HepG2 (cell line): Measurements from ENCODE around the gene ALDH2. TPM values are rescaled to one million over a fixed set of nuclear protein-coding genes. Genes with fewer than 3 reads are reported as not detected.

Experiments
- CHD2 ChIP-seq: IDR thresholded peaks from 2 replicates; pipeline ENCODE4 v1.6.1; 2011; ENCODE audit warnings: low read depth, low read length, improper control_type of control experiment
- EHMT2 ChIP-seq: fragments of 200-600 bp; sonication (generic); IDR thresholded peaks from 2 replicates; pipeline ENCODE4 v1.7.0; 2017; ENCODE audit warnings: antibody characterized with exemption, low read depth, low read length, borderline replicate concordance
- GATAD2A ChIP-seq: IDR thresholded peaks from 2 replicates; pipeline ENCODE4 v1.6.1; 2016
- HCFC1 ChIP-seq: fragments of 150-350 bp; IDR thresholded peaks from 2 replicates; pipeline ENCODE4 v1.6.1; 2014; ENCODE audit warnings: low read depth, low read length
- KLF9 ChIP-seq: IDR thresholded peaks from 2 replicates; pipeline ENCODE4 v1.6.1; 2016; ENCODE audit warnings: low read depth
- NAIF1 ChIP-seq: sonication (generic); formaldehyde crosslinking; IDR thresholded peaks from 2 replicates; pipeline ENCODE4 v1.5.0; 2020; ENCODE audit warnings: mild to moderate bottlenecking, missing genetic modification reagents, borderline replicate concordance
- NCOA5 ChIP-seq: sonication (generic); formaldehyde crosslinking; IDR thresholded peaks from 2 replicates; pipeline ENCODE4 v1.4.0; 2020; ENCODE audit warnings: missing genetic modification reagents
- NFE2 ChIP-seq: sonication (generic); formaldehyde crosslinking; IDR thresholded peaks from 2 replicates; pipeline ENCODE4 v1.4.0; 2020; ENCODE audit warnings: missing genetic modification reagents
- U2AF2 ChIP-seq: fragments of 200-400 bp; formaldehyde crosslinking; IDR thresholded peaks from 2 replicates; pipeline ENCODE4 v1.6.1; 2017; ENCODE audit warnings: low read depth, mild to moderate bottlenecking, low read length
- ZNF101 ChIP-seq: sonication (generic); formaldehyde crosslinking; IDR thresholded peaks from 2 replicates; pipeline ENCODE4 v1.4.0; 2020; ENCODE audit warnings: mild to moderate bottlenecking, low read depth, missing genetic modification reagents, borderline replicate concordance
- ZNF331 ChIP-seq: sonication (generic); formaldehyde crosslinking; IDR thresholded peaks from 2 replicates; pipeline ENCODE4 v1.4.0; 2020; ENCODE audit warnings: missing genetic modification reagents
- ZNF615 ChIP-seq: sonication (generic); formaldehyde crosslinking; IDR thresholded peaks from 2 replicates; pipeline ENCODE4 v1.5.0; 2020; ENCODE audit warnings: mild to moderate bottlenecking, missing genetic modification reagents, borderline replicate concordance
- ZNF749 ChIP-seq: sonication (generic); formaldehyde crosslinking; IDR thresholded peaks from 2 replicates; pipeline ENCODE4 v1.8.0; 2022; ENCODE audit warnings: mild to moderate bottlenecking, missing genetic modification reagents, moderate library complexity, borderline replicate concordance
- polyA plus RNA-seq, 8 experiments: library from polyadenylated mRNA; depleted of rRNA in 3 of 8; stranded (reverse) in 7 of 8; unstranded in 1 of 8; fragments of >200 nt; fragmentation: Illumina TruSeq in 4 of 8; extraction: Trizol in 4 of 8; gene quantifications; 2 replicates each; pipeline versions ENCODE4 v1.2.1 to v1.2.3, GENCODE V29; 2011 to 2016; ENCODE audit warnings: low read depth in 4 of 8, missing spikeins in 1 of 8, mixed read lengths in 1 of 8; ENCODE audit not compliant: insufficient read depth in 1 of 8
- total RNA-seq, 5 experiments: library from RNA; depleted of rRNA; stranded (reverse); fragments of >200 nt; fragmentation: Illumina TruSeq; extraction: Trizol; gene quantifications; 2 replicates each; pipeline ENCODE4 v1.2.3, GENCODE V29; 2016; ENCODE audit warnings: low read depth in 1 of 5
- TF ChIP-seq, protein P1 (sequence below): sonication (generic); formaldehyde crosslinking; IDR thresholded peaks from 2 replicates; pipeline ENCODE4 v1.4.0; 2020; ENCODE audit warnings: missing genetic modification reagents
- TF ChIP-seq, protein P2 (sequence below): sonication (generic); formaldehyde crosslinking; IDR thresholded peaks from 2 replicates; pipeline ENCODE4 v1.4.0; 2020; ENCODE audit warnings: missing genetic modification reagents
- TF ChIP-seq, protein P3 (sequence below): sonication (generic); formaldehyde crosslinking; IDR thresholded peaks from 2 replicates; pipeline ENCODE4 v1.4.0; 2020; ENCODE audit warnings: mild to moderate bottlenecking, missing genetic modification reagents
- TF ChIP-seq, protein P4 (sequence below): sonication (generic); formaldehyde crosslinking; IDR thresholded peaks from 2 replicates; pipeline ENCODE4 v1.5.0; 2020; ENCODE audit warnings: mild to moderate bottlenecking, missing genetic modification reagents, borderline replicate concordance
- TF ChIP-seq, protein P5 (sequence below): sonication (generic); formaldehyde crosslinking; IDR thresholded peaks from 2 replicates; pipeline ENCODE4 v1.4.0; 2020; ENCODE audit warnings: missing genetic modification reagents

ALDH2 gene
- total and polyA plus RNA-seq, 2 of the 13 experiments (the other 11 are each of a cell fraction or from before 2014, with no cell fraction given): 78.8 to 103 TPM

DNA sequence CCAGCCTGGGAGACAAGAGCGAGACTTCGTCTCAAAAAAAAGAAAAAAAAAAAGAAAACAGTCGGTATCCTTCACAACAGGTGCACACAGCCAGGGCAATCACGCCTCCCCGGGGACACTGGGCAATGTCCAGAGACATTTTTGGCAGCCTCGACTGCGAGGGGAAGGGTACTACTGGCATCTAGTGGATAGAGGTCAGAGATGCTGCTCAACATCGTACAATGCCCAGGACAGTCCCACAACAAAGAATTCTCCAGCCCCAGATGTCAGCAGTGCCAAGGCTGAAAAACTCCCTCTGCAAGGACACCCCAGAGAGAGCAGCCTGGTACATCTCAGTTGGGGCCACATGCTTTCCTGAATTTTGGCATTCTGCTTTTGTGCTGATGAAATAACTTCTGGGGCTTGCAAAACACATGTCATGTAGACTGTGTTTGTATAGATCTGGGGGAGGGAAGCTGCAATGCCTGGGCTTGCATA is 21.5 kb downstream of the ALDH2 start (continued):
- TF ChIP-seq, protein P1, sequence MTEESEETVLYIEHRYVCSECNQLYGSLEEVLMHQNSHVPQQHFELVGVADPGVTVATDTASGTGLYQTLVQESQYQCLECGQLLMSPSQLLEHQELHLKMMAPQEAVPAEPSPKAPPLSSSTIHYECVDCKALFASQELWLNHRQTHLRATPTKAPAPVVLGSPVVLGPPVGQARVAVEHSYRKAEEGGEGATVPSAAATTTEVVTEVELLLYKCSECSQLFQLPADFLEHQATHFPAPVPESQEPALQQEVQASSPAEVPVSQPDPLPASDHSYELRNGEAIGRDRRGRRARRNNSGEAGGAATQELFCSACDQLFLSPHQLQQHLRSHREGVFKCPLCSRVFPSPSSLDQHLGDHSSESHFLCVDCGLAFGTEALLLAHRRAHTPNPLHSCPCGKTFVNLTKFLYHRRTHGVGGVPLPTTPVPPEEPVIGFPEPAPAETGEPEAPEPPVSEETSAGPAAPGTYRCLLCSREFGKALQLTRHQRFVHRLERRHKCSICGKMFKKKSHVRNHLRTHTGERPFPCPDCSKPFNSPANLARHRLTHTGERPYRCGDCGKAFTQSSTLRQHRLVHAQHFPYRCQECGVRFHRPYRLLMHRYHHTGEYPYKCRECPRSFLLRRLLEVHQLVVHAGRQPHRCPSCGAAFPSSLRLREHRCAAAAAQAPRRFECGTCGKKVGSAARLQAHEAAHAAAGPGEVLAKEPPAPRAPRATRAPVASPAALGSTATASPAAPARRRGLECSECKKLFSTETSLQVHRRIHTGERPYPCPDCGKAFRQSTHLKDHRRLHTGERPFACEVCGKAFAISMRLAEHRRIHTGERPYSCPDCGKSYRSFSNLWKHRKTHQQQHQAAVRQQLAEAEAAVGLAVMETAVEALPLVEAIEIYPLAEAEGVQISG: no peak
- TF ChIP-seq NAIF1 (CRISPR knock-in tag): no peak
- TF ChIP-seq ZNF331 (CRISPR knock-in tag): no peak
- no peak for TF ChIP-seq KLF9 (CRISPR knock-in tag)
- TF ChIP-seq EHMT2: no peak
- no peak for TF ChIP-seq U2AF2
- no peak for TF ChIP-seq HCFC1
- TF ChIP-seq GATAD2A (CRISPR knock-in tag): peak; percentile 47; the same call in 1 of the 2 replicates
- TF ChIP-seq NFE2: no peak
- TF ChIP-seq, protein P2, sequence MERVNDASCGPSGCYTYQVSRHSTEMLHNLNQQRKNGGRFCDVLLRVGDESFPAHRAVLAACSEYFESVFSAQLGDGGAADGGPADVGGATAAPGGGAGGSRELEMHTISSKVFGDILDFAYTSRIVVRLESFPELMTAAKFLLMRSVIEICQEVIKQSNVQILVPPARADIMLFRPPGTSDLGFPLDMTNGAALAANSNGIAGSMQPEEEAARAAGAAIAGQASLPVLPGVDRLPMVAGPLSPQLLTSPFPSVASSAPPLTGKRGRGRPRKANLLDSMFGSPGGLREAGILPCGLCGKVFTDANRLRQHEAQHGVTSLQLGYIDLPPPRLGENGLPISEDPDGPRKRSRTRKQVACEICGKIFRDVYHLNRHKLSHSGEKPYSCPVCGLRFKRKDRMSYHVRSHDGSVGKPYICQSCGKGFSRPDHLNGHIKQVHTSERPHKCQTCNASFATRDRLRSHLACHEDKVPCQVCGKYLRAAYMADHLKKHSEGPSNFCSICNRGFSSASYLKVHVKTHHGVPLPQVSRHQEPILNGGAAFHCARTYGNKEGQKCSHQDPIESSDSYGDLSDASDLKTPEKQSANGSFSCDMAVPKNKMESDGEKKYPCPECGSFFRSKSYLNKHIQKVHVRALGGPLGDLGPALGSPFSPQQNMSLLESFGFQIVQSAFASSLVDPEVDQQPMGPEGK (CRISPR knock-in tag): peak; percentile 68
- no peak for TF ChIP-seq ZNF749 (CRISPR knock-in tag)
- TF ChIP-seq, protein P3, sequence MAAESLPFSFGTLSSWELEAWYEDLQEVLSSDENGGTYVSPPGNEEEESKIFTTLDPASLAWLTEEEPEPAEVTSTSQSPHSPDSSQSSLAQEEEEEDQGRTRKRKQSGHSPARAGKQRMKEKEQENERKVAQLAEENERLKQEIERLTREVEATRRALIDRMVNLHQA: no peak
- TF ChIP-seq, protein P4, sequence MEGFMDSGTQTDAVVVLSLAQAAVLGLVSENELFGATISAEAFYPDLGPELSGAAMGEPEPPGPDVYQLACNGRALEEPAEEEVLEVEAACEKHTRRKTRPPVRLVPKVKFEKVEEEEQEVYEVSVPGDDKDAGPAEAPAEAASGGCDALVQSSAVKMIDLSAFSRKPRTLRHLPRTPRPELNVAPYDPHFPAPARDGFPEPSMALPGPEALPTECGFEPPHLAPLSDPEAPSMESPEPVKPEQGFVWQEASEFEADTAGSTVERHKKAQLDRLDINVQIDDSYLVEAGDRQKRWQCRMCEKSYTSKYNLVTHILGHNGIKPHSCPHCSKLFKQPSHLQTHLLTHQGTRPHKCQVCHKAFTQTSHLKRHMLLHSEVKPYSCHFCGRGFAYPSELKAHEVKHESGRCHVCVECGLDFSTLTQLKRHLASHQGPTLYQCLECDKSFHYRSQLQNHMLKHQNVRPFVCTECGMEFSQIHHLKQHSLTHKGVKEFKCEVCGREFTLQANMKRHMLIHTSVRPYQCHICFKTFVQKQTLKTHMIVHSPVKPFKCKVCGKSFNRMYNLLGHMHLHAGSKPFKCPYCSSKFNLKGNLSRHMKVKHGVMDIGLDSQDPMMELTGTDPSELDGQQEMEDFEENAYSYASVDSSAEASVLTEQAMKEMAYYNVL (CRISPR knock-in tag): no peak
- no peak for TF ChIP-seq NCOA5 (CRISPR knock-in tag)
- TF ChIP-seq ZNF615 (CRISPR knock-in tag): no peak
- TF ChIP-seq, protein P5, sequence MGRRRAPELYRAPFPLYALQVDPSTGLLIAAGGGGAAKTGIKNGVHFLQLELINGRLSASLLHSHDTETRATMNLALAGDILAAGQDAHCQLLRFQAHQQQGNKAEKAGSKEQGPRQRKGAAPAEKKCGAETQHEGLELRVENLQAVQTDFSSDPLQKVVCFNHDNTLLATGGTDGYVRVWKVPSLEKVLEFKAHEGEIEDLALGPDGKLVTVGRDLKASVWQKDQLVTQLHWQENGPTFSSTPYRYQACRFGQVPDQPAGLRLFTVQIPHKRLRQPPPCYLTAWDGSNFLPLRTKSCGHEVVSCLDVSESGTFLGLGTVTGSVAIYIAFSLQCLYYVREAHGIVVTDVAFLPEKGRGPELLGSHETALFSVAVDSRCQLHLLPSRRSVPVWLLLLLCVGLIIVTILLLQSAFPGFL (CRISPR knock-in tag): no peak
- TF ChIP-seq CHD2: no peak
- no peak for TF ChIP-seq ZNF101 (CRISPR knock-in tag)
